GM21423 (cell line): Measurements from ENCODE around the gene HAP1.

Source experiments
- ATAC-seq: cut with Tn5 transposase; IDR thresholded peaks from one replicate; pipeline ENCODE4 v1.9.1; 2021; ENCODE audit warnings: mild to moderate bottlenecking, moderate library complexity; ENCODE audit not compliant: unreplicated experiment

HAP1 gene

GRCh38 chr17:41763327-41763726 lies 28.9 kb upstream of the HAP1 start:
- ATAC-seq, result no peak

DNA sequence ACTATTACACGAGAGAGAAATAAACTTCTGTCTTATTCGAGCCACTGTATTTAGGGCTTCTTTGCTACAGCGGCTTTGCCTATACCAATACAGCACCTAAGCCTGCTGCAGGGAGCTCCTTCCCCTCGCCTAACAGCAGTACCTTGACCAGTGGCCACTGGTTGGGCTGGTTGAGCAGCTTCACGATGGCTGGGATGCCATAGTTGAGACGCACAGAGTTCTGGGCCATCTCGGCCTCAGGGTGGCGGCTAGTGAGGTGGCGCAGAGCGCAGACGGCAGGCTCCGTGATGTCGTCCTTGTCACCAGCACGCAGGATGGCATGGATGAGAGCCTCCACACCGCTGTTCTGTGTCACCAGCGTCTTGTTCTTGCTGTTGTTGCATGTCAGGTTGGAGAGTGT lies 28.4 kb upstream of the HAP1 start:
- no peak for ATAC-seq

DNA sequence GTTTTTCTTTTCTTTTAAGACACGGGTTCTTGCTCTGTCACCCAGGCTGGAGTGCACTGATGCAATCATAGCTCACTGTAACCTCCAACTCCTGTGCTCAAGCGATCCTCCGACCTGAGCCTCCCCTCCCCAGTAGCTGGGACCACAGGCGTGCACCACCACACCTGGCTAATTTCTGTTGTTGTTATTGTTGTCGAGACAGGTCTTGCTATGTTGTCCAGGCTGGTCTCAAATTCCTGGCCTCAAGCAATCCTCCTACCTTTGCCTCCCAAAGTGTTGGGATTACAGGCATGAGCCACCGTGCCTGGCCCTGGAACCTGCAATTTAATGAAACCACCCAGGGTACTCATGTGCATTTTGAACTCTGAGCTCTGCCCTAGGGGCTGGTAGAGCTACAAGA lies 27.9 kb upstream of the HAP1 start:
- no peak for ATAC-seq

- no peak for ATAC-seq
Measured at GRCh38 chr17:41760878-41761277, 26.4 kb upstream of the HAP1 start.

- no peak for ATAC-seq
Measured at GRCh38 chr17:41758601-41759000, 24.2 kb upstream of the HAP1 start.

- no peak for ATAC-seq
Measured at GRCh38 chr17:41754066-41754465, 19.6 kb upstream of the HAP1 start.

- no peak for ATAC-seq
Measured at GRCh38 chr17:41751288-41751687, 16.8 kb upstream of the HAP1 start.

- no peak for ATAC-seq
Measured at GRCh38 chr17:41750862-41751261, 16.4 kb upstream of the HAP1 start.

DNA sequence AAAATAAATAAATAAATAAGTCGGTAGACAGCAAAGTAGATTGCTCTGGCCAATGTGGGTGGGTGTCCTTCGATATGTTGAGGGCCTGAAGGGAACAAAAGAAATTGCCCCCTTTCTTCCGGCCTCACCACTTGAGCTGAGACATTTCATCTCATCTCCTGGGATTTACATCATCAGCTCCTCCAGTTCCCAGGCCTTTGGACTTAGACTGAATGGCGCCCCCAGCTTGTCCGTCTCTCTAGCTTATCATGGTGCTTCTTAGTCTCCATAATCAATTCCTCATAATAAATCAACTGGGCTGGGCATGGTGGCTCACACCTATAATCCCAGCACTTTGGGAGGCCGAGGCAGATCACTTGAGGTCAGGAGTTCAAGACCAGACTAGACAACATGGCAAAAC lies 13.8 kb upstream of the HAP1 start:
- ATAC-seq, result no peak

DNA sequence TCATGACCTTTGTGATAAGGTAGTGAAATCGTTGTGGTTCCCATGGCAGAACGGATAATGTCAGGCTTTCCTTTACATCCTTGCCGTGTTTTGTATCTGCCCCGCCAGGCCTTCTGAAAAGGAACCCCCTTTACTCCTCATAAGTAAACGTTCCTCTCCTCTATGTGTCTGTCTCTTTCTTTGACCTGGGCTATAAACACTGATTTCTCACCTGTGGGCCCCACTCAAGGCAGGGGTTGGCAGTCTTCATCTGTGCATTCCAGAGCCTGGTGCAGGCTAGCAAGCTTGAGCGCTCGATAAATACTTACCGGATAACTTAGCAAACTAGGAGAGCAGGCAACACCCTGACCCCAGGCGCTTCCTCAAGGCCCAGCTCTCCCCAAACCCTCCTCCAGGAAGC lies 7.3 kb upstream of the HAP1 start:
- no peak for ATAC-seq

DNA sequence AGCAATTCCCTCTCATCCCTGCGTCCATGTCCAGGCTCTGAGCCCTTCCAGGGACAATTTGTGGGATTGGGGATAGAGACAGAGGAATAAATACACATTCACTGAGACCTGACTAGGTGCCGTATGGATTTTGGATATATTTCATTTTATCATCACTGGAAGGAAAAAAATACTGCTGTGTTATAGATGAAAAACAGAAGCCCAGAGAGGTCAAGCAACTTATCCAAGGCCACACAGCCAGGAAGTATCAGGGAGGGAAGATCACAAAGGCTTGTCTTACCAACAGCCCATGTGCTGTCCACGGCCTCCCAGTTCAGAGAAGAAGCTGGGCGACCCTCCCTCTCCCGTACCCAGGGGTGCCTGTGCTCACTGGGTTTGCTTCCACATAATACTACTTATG lies 6.1 kb upstream of the HAP1 start:
- no peak for ATAC-seq

- no peak for ATAC-seq
Measured at GRCh38 chr17:41739661-41740352, 5.4 kb upstream of the HAP1 start.

GRCh38 chr17:41738801-41739112 lies 4.3 kb upstream of the HAP1 start:
- ATAC-seq, result no peak

GRCh38 chr17:41738077-41738800 lies 3.8 kb upstream of the HAP1 start:
- ATAC-seq, result no peak

GRCh38 chr17:41737680-41738023 lies 3.2 kb upstream of the HAP1 start:
- no peak for ATAC-seq

GRCh38 chr17:41736983-41737679 lies 2.7 kb upstream of the HAP1 start:
- no peak for ATAC-seq

- ATAC-seq, result no peak
Measured at GRCh38 chr17:41735744-41736143, 1.3 kb upstream of the HAP1 start.

DNA sequence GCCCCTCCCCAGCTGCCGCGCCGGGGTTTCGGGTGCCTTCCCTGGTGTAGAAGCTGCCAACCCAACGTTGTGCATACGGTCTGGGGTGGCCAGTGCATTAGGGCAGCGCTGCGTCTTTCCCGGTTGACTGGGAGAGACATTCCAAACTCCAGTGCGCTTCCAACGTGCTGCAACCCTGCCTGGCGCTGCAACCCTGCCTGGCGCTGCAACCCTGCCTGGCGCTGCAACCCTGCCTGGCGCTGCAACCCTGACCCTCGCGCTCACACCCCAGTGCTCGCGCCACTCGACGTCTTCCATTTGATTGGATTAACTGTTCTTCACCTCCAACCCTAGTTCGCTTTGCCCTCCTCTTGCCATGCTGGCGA lies 488 bp upstream of the HAP1 start:
- no peak for ATAC-seq

- no peak for ATAC-seq
Measured at GRCh38 chr17:41733348-41734138, 900 bp downstream of the HAP1 start.

GRCh38 chr17:41731836-41732235 lies 2.6 kb downstream of the HAP1 start:
- ATAC-seq, result no peak

DNA sequence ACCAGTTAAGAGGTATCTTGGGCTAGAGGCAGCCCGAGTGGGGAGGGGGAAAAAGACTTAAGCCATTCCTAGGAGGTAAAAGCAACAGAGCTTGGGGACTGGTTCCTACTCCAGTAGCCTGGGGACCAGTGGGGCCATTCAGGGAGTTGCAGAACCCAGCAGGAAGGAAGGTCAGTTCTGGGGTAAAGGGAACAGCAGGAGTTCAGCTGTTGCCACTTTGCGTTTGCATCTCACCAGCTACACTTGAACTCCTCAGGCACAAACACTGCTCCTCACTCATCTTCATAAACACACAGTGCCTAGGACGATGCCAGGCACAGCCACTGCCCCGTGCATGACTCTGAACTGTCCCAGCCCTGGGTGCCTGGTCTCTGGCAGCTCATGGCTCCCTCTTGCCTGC lies 4.0 kb downstream of the HAP1 start:
- ATAC-seq, result no peak

DNA sequence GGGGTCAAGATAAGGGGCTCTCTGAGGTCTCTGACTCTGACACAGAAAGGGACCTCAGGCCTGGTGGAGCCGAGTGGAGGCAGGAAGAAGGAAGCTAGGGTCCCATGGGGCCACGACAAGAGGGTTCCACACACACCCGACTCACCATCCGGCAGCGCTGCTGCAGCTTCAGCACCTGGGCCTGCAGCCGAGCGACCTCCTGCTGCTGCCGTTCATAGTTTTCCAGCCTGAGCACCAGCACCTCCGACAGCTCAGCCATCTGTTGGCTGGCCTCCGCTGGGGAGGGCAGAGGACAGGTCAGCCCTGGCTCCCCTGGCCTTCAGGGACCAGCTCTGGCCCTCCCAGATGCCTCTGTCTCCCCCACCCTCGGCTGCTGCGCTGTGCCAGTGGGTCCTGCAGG lies 6.4 kb downstream of the HAP1 start:
- no peak for ATAC-seq
